ENCODE results near the gene TRIM3.

TRIM3 gene

DNA sequence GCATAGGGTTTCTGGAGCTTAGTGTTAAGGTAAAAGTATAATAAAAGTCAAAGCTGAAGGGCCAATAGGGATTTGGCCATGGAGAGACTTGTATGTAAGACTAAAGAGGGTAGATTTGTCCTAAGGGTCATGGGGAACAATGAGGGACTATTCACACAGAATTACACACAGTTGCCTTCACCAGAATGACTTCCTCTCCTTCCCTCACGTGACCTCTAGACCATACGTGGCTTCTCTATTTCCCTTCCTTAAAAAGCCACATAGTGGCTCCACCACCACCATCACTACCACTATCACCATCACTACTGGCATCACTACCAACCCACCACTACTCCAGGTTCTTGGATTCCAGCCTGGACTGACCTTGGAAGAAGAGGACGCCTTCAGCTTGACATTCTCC is 35.7 kb downstream of the TRIM3 start:
- no peak for DNase-seq (ENCODE audit: low read depth in 2 of 2)

GRCh38 chr11:6437423-6437822 is 36.3 kb downstream of the TRIM3 start:
- DNase-seq (ENCODE audit: low read depth in 2 of 2): no peak

DNA sequence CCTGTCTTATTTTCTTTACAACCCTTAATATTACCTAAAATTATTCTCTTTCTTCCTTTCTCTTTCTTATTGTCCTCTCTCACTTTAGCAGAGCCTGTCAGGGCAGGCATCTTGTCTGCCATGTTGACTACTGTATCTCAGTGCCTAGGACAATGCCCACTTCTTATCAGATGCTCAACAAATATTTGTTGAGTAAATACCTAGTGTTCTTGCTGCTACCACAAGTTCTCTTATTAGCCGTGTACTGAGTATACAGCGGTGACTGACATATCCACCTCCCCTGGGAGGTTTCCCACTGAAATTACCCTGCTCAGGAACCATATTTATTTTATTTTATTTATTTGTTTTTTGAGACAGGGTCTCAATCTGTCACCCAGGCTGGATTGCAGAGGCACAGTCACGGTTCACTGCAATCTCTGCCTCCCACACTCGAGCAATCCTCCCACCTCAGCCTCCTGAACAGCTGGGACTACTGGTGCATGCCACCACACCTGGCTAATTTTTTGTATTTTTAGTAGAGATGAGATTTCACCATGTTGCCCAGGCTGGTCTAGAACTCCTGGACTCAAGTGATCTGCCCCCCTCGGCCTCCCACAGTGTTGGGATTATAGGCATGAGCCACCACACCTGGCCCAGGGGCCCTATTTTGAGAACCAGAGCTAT is 39.6 kb downstream of the TRIM3 start:
- no peak for DNase-seq (ENCODE audit: low read depth in 2 of 2)

DNA sequence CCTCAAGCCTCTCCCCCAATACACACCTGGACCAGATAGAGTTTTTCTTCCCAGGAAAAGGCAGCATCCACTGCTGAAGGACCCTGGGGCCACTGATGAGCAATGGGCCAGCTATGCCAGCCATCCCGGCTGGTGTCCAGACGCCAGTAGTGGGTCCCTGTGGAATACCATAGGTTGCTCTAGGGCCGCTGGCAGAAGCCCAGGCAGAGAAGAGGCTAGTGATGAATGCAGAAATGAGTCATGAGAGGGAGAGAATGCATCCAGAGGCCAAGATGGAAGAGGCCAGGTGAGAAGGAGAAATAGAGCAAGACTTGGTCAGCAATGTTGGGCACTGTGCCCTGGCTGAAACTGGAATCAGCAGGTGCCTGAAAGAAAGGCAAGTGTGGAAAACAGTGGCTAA is 41.9 kb downstream of the TRIM3 start:
- DNase-seq (ENCODE audit: low read depth in 2 of 2): no peak

DNA sequence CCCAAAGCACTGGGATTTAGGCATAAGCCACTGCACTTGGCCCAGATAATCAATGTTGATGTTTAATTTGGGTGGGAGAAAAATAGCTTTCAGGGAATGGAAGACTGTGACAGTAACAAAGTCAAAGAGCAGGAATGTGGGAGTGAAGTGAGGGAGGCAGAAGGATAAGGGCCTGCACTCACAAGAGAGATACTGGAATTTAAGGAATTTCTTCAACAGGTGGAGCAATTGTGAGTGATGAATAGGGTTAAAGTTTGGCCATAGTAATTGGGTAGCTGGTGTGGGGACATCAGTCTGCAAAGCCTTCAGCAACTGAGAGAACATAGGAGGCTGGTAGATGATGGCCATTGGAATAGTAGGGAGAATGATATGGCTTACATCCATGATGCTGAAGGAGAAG is 46.2 kb downstream of the TRIM3 start:
- DNase-seq (ENCODE audit: low read depth in 2 of 2): no peak

DNA sequence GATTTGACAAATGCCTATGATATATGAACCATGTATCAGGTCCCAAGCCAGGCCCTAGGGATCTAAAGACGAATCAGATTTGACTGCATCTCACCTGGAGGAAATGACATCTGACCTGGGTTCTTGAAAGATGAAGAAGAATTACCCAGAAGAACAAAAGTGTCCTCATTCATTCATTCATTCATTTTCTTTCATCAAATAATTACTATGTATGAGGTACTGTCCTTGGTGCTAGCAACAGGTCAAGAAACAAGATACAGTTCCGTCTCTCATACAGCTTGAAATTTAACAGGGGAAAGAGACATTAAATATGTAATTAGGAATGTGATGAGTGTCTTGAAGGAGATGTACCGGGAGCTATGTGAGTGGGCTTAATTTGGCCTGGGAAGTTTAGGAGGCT is 53.1 kb downstream of the TRIM3 start:
- no peak for DNase-seq (ENCODE audit: low read depth in 2 of 2)

DNA sequence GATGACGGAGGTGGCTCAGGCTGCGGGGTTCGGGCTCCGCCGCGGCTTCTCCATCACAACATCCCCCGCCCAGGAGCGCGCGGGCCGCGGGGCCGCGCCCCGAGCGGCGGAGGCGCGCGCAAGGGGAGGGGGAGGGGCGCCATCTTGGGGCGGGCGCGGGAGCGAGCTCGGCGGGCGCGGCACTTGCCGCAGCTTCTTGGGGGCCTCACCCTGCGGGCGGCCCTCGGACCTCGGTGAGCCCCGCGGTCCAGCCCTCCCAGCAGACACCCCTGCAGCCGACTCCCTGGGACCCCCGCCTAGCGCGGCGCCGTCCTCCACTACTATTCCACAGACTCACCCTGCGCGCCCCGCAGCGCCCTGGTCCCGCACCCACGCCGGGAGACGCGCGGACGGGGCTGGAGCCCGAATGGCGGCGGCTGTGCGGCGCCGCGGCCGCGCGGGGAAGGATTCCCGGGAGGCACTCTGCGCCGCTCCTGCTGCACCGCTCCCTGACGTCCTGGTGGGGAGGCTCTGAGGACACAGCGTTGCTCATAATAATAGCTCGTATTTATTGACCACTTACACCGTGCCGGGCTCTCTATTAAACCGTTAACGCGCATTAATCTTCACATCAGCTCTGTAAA is 54.6 kb downstream of the TRIM3 start, which contains the start of gene APBB1:
TSS of gene APBB1 (minus strand) at position 86 of the 623 bp plus-strand sequence. CDS start 7,747 bp downstream, outside the sequence.
- no peak for DNase-seq (ENCODE audit: low read depth in 2 of 2)

- DNase-seq (ENCODE audit: low read depth in 2 of 2): no peak
These were observed 55.2 kb downstream of the TRIM3 start for GRCh38 chr11:6418557-6419008.

DNA sequence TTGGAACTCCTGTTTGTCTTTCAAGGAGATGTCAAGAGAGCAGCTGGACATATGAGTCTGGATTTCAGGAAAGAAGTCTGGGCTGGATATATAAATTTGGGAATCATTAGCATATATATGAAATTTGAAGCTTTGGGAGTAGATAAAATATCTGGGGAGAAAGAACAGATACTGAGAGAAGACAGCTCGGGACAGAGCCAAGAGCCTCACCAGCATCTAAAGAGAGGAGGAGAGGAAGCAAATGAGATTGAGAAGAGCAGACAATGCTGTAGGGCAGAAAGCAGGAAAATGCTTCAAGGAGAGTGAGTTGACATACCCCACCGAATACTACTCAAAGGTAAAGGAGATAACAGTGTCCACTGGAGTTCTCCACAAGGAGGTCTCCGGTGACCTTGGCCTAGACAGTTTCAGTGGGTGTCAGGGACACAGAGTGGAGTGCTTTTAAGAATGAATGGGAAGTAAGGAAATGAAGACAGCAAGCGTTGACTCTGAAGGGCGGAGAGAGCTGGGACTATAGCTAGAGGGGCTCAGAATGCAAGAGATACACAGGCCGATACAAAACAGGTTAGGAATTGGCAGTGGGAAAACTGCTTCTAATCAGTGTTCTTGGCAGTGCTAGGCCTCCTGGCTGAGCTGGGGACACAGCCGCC is 55.7 kb downstream of the TRIM3 start:
- DNase-seq (ENCODE audit: low read depth in 2 of 2): no peak

DNA sequence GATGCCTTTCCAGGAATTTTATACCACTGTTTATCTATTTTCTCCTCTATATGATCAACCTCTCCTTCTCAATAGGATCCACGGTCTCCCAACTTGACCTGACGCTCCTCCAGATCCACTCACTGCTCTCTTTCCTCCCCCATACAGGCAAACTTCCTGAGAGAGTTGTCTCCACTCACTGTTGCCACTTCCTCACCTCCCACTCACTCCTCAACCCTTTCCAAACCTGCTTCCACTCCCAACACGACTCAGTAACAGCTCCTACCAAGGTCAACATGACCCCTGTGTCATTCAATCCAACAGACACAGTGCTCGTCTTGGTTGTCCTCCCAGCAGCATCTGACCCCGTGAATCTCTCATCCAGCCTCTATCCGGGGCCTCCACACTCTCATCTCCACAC is 57.9 kb downstream of the TRIM3 start:
- DNase-seq (ENCODE audit: low read depth in 2 of 2): no peak

- no peak for DNase-seq (ENCODE audit: low read depth in 2 of 2)
These were observed 58.8 kb downstream of the TRIM3 start for GRCh38 chr11:6414874-6415328.

- no peak for DNase-seq (ENCODE audit: low read depth in 2 of 2)
These were observed 59.9 kb downstream of the TRIM3 start for GRCh38 chr11:6413791-6414201.

DNA sequence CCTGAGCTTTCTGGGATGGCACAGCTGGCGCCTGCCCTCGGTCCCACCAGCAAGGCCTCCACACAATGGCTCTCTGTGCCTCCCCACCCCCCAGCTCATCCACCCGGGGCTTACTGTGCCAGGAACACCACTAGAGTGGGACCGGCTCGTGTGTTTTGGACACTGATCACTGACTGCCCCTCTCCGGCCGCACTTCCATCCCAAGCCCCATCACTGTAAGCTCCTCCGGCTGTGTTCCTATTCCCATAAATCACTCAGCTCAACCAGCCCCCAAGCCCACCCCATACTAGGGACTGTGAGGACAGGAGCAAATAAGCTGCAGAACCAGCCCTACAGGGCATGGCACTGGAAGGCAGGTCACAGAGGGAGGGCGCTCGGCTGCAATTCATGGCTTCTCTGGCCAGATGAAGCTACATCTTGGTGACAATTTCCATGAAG is 62.1 kb downstream of the TRIM3 start:
- DNase-seq (ENCODE audit: low read depth in 2 of 2): no peak

GRCh38 chr11:6410695-6411430 is 62.9 kb downstream of the TRIM3 start:
- DNase-seq (ENCODE audit: low read depth in 2 of 2): no peak

- no peak for DNase-seq (ENCODE audit: low read depth in 2 of 2)
These were observed 67.4 kb downstream of the TRIM3 start for GRCh38 chr11:6406370-6406769.

- no peak for DNase-seq (ENCODE audit: low read depth in 2 of 2)
These were observed 67.9 kb downstream of the TRIM3 start for GRCh38 chr11:6405846-6406245.

- no peak for DNase-seq (ENCODE audit: low read depth in 2 of 2)
These were observed 68.6 kb downstream of the TRIM3 start for GRCh38 chr11:6405052-6405667.

GRCh38 chr11:6404342-6405051 is 69.2 kb downstream of the TRIM3 start:
- DNase-seq (ENCODE audit: low read depth in 2 of 2): no peak

DNA sequence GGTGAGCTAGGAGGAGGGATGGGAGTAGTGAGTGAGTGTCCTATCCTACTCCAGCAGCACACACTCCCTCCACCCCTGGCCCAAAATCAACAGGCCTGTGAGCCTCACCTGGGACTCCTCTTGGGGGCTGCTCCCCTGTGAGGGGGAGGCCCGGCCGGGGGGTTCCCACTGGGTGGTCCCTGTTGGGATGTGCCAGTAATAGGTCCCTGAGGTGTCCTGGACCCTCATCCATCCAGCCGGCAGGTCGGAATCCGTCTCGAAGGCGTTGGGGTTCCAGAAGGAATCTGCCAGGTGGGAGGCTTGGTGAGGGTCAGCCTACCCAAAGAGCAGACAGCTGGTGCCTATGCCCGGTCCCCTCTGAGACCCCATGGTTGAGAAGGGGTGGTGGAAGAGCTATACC is 70.2 kb downstream of the TRIM3 start:
- DNase-seq (ENCODE audit: low read depth in 2 of 2): no peak

GRCh38 chr11:6402561-6402981 is 71.2 kb downstream of the TRIM3 start:
- no peak for DNase-seq (ENCODE audit: low read depth in 2 of 2)

GRCh38 chr11:6402061-6402470 is 71.7 kb downstream of the TRIM3 start:
- DNase-seq (ENCODE audit: low read depth in 2 of 2): no peak
